ENCODE results near the gene DNAJC4.

GRCh38 chr11:64244966-64245365 lies 14.6 kb downstream of the DNAJC4 start:
- TF ChIP-seq POLR2AphosphoS5 (IDR thresholded peaks at IDR 0.05; ENCODE audit: low read depth, low read length): no peak
- no peak for TF ChIP-seq SIN3A (IDR thresholded peaks at IDR 0.05; ENCODE audit: borderline replicate concordance, insufficient read depth, low read length)
- no peak for TF ChIP-seq TAF1 (IDR thresholded peaks at IDR 0.05; ENCODE audit: borderline replicate concordance, insufficient read depth, low read length)
- no peak for TF ChIP-seq FOXP2 (optimal IDR thresholded peaks at IDR 0.05; ENCODE audit: borderline replicate concordance, extremely low read depth, extremely low read length, insufficient read depth)
- TF ChIP-seq REST (IDR thresholded peaks at IDR 0.05; ENCODE audit: insufficient read depth in 1 of 2, low read depth in 2 of 2, low read length in 2 of 2): no peak
